Neural progenitor cell (in vitro differentiated cells): Measurements from ENCODE around the gene VSIG2. TPM values are rescaled to one million over a fixed set of nuclear protein-coding genes. Genes with fewer than 3 reads are reported as not detected.

Experiments used
- DNase-seq: peaks from one replicate; pipeline ENCODE4 v3.0.0-alpha.2; 2016; ENCODE audit warnings: low spot score
- H2AFZ ChIP-seq: fragments of 200-600 bp; sonication (generic); replicated peaks from 2 replicates; pipeline ENCODE4 v1.6.1; 2016; ENCODE audit warnings: antibody characterized with exemption
- H3F3A ChIP-seq: fragments of 200-600 bp; sonication (generic); 2 replicates; pipeline ENCODE4 v1.6.1; 2016; ENCODE audit warnings: antibody characterized with exemption, low read depth
- H3K27ac ChIP-seq: fragments of 200-600 bp; sonication (generic); 2 replicates; pipeline ENCODE4 v1.5.1; 2016; ENCODE audit warnings: mild to moderate bottlenecking
- H3K27me3 ChIP-seq: fragments of 200-600 bp; sonication (generic); 2 replicates; pipeline ENCODE4 v1.6.1; 2016; ENCODE audit warnings: mild to moderate bottlenecking, moderate library complexity
- H3K36me3 ChIP-seq: fragments of 200-600 bp; sonication (generic); 2 replicates; pipeline ENCODE4 v1.5.1; 2016
- H3K4me1 ChIP-seq: fragments of 200-600 bp; sonication (generic); 2 replicates; pipeline ENCODE4 v1.6.1; 2016; ENCODE audit warnings: mixed run types
- H3K4me2 ChIP-seq: fragments of 200-600 bp; sonication (generic); 2 replicates; pipeline ENCODE4 v1.6.1; 2016
- H3K4me3 ChIP-seq: fragments of 200-600 bp; sonication (generic); 2 replicates; pipeline ENCODE4 v1.5.1; 2016
- H3K79me2 ChIP-seq: fragments of 200-600 bp; sonication (generic); 2 replicates; pipeline ENCODE4 v1.6.1; 2016; ENCODE audit warnings: low read depth
- H3K9ac ChIP-seq: fragments of 200-600 bp; sonication (generic); 2 replicates; pipeline ENCODE4 v1.6.1; 2016
- H3K9me3 ChIP-seq: fragments of 200-600 bp; sonication (generic); 2 replicates; pipeline ENCODE4 v1.5.1; 2016; ENCODE audit warnings: low read depth
- H4K20me1 ChIP-seq: fragments of 200-600 bp; sonication (generic); 2 replicates; pipeline ENCODE4 v1.6.1; 2016; ENCODE audit warnings: low read depth
- H3K27ac Mint-ChIP-seq: 3 replicates; pipeline ENCODE4 v1.8.0; 2021; ENCODE audit warnings: mixed read lengths
- H3K27me3 Mint-ChIP-seq: 2 replicates; pipeline ENCODE4 v1.8.0; 2022; ENCODE audit warnings: low read depth, mild to moderate bottlenecking, inconsistent platforms, moderate library complexity, mixed read lengths; ENCODE audit not compliant: insufficient read depth
- H3K36me3 Mint-ChIP-seq: 3 replicates; pipeline ENCODE4 v1.8.0; 2021; ENCODE audit warnings: mixed read lengths
- H3K4me1 Mint-ChIP-seq: 3 replicates; pipeline ENCODE4 v1.8.0; 2021; ENCODE audit warnings: mixed read lengths
- H3K4me3 Mint-ChIP-seq: 3 replicates; pipeline ENCODE4 v1.8.0; 2021; ENCODE audit warnings: mild to moderate bottlenecking, moderate library complexity, mixed read lengths
- H3K9me3 Mint-ChIP-seq: 3 replicates; pipeline ENCODE4 v1.8.0; 2020; ENCODE audit warnings: mixed read lengths
- EZH2 ChIP-seq: fragments of 200-600 bp; sonication (generic); IDR thresholded peaks from 2 replicates; pipeline ENCODE4 v1.6.1; 2017; ENCODE audit warnings: antibody characterized with exemption, mild to moderate bottlenecking, moderate library complexity
- EZH2phosphoT487 ChIP-seq: fragments of 200-600 bp; sonication (generic); IDR thresholded peaks from 2 replicates; pipeline ENCODE4 v1.6.1; 2017; ENCODE audit warnings: antibody characterized with exemption
- total RNA-seq: library from RNA; depleted of rRNA; stranded (reverse); fragments of >200 nt; gene quantifications from 2 replicates; pipeline ENCODE4 v1.2.3, GENCODE V29; 2015; ENCODE audit warnings: low replicate concordance
- TF ChIP-seq, protein P1 (sequence below): fragments of 200-600 bp; sonication (generic); IDR thresholded peaks from 2 replicates; pipeline ENCODE4 v1.5.1; 2017; ENCODE audit warnings: antibody characterized with exemption, mild to moderate bottlenecking

Gene VSIG2
- total RNA-seq, 1 donor from 2014 or later = not detected

DNA sequence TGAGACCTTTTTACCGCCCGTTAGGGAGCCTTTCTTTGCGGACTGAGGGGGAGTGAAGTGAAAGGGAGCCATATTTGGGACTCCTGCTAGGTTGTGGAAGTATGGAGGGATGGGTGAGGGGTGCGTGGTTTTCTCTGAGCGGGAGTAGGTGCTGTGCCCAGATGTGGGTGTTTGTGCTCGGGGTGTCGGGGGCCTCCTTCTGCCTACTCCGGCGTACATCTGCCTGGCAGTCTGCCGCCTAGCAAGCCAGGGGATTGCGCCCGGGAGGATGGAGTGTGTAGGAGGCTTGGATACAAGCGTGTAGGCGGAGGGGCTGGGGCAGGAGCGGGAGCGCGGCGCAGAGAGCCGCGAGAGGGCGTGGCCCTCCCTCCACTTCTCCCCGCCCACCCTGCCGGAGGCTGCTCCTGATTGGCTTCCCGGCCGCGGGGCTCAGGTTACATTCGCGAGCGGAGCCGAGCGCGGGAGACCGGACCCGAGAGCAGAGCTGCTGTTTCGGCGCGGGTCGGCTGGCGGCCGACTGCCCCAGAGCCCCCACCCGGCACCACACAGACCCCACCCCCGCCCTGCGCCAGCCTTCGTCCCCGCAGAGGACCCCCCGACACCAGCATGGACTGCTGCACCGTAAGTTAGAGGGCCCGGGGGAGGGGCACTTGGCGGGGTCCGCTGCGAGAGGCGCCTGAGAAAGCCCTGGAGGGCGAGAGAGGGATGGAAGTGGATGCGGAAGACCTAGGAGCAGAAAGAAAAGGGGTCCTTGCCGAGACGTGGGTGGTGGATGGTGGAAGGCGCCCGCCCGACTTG is 12.4 kb downstream of the VSIG2 start, which contains the start of gene NRGN:
TSS of gene NRGN (plus strand) at position 464 of the 798 bp plus-strand sequence. CDS start at position 607, 143 bp downstream.
- H3K9ac ChIP-seq = no peak within 1 kb of the TSS
- H3K27ac Mint-ChIP-seq = peak within 1 kb of the TSS; percentile 29
- H3F3A ChIP-seq = peaks cover 19% of the 10 kb centered on the region
- no peaks in the 10 kb centered on the region for H3K9me3 ChIP-seq
- peak within 1 kb of the TSS; percentile 82 for H2AFZ ChIP-seq
- H3K36me3 ChIP-seq = no peaks in the 10 kb centered on the region
- peaks cover 24% of the 10 kb centered on the region for H3K4me1 ChIP-seq
- peak within 1 kb of the TSS; percentile 69 for H3K4me3 ChIP-seq
- H3K27ac ChIP-seq = no peak within 1 kb of the TSS
- H3K79me2 ChIP-seq = no peaks in the 10 kb centered on the region
- peaks cover 23% of the 10 kb centered on the region for H3K27me3 Mint-ChIP-seq
- peaks cover 8% of the 10 kb centered on the region for H3K9me3 Mint-ChIP-seq
- peak within 1 kb of the TSS; percentile 91 for H3K4me2 ChIP-seq
- H4K20me1 ChIP-seq = peaks cover 30% of the 10 kb centered on the region
- peaks cover 10% of the 10 kb centered on the region for H3K36me3 Mint-ChIP-seq
- H3K27me3 ChIP-seq = peaks cover 96% of the 10 kb centered on the region
- H3K4me3 Mint-ChIP-seq = peak within 1 kb of the TSS; percentile 89
- no peak for TF ChIP-seq EZH2phosphoT487
- peak; percentile 28 for TF ChIP-seq EZH2
- peak; percentile 98 for DNase-seq
- peaks cover 40% of the 10 kb centered on the region for H3K4me1 Mint-ChIP-seq

DNA sequence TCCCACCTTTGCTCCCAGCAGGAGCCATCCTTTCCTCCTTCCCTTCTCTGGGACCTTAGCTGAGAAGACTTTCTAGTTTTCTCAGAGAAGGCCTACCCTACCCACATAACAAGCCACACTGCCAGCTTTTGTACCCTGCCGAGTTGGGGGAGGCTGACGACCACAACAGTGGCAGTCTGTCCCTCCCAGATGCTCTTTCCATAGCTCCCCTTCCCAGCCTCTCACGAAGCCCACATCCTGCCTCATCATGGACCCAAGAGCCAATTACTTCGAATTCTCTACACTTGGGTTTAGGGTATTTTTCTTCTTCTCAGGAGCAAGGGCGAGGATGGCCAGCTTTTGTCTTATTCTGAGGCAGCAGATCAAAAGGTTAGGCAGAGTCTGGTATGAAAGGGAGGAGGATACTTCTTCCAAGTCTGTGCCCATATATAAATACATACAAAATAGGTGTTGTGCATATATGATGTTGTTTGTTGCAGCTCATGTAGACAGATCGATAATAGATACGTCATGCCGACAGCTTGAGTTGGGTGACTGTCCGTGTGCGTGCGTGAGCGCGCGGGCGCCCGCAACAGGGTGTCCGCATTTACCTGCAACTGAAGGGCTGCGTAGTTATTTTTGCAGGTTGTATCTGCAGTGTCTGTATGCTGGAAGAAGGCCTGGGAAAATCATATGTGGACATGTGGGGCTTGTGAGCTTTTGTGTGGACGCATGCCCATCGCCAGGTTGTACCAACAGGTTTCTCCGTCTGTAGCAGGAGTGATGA is 13.2 kb downstream of the VSIG2 start:
- Mint-ChIP-seq H3K27ac (peak overlapping the region; percentile 29), H3K4me1 (peaks cover 40% of the 10 kb centered on the region), H3K9me3 (peaks cover 4% of the 10 kb centered on the region), H3K4me3 (peak overlapping the region; percentile 89), H3K27me3 (peaks cover 17% of the 10 kb centered on the region), H3K36me3 (peaks cover 4% of the 10 kb centered on the region)
- peak overlapping the region; percentile 69 for H3K4me3 ChIP-seq
- H3K79me2 ChIP-seq = no peaks in the 10 kb centered on the region
- H3K27ac ChIP-seq = no peak overlapping the region
- DNase-seq = no peak
- no peaks in the 10 kb centered on the region for H3K9me3 ChIP-seq
- no peaks in the 10 kb centered on the region for H3K36me3 ChIP-seq
- H3K9ac ChIP-seq = no peak overlapping the region
- peak overlapping the region; percentile 76 for H3K4me2 ChIP-seq
- peaks cover 19% of the 10 kb centered on the region for H3F3A ChIP-seq
- H2AFZ ChIP-seq = peak overlapping the region; percentile 82
- peaks cover 95% of the 10 kb centered on the region for H3K27me3 ChIP-seq
- peaks cover 24% of the 10 kb centered on the region for H3K4me1 ChIP-seq
- no peak for TF ChIP-seq EZH2
- TF ChIP-seq, protein P1, sequence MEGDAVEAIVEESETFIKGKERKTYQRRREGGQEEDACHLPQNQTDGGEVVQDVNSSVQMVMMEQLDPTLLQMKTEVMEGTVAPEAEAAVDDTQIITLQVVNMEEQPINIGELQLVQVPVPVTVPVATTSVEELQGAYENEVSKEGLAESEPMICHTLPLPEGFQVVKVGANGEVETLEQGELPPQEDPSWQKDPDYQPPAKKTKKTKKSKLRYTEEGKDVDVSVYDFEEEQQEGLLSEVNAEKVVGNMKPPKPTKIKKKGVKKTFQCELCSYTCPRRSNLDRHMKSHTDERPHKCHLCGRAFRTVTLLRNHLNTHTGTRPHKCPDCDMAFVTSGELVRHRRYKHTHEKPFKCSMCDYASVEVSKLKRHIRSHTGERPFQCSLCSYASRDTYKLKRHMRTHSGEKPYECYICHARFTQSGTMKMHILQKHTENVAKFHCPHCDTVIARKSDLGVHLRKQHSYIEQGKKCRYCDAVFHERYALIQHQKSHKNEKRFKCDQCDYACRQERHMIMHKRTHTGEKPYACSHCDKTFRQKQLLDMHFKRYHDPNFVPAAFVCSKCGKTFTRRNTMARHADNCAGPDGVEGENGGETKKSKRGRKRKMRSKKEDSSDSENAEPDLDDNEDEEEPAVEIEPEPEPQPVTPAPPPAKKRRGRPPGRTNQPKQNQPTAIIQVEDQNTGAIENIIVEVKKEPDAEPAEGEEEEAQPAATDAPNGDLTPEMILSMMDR = no peak
- no peak for TF ChIP-seq EZH2phosphoT487
- peaks cover 27% of the 10 kb centered on the region for H4K20me1 ChIP-seq

DNA sequence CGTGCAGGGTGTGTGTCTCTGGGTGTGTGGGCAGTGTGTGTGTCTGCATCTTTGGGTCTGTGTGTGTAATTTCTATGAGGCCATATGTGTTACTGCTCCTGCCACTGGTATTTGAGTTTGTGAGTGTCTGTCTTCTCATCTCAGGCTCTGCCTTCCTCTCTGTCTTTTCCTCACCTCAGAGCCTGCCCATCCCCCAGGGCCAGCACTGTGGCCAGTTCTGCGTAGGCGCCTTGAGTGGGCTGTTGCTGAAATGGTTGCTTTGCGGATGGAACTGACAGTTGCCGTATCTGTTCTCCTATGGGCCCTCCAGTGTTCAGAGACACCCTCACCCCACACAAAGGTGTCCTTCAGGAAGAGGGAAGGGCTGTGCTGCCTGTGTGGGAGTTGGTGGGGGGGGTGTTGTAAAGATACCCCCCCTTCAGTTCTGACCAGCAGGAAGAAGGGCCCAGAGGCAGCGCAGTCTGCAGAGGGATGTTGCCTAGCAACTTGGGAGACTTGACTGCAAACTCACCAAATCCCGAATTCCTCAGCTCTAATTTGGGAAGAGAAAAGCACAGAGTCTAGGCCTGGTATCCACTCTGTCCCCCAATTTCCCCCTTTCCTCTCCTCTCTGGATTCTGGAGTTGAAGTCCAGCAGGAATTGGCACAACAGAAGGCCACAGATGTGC is 14.3 kb downstream of the VSIG2 start:
- no peak overlapping the region for H2AFZ ChIP-seq
- H3K36me3 ChIP-seq = no peaks in the 10 kb centered on the region
- DNase-seq = peak; percentile 42
- no peak overlapping the region for H3K27ac ChIP-seq
- H3K4me2 ChIP-seq = peak overlapping the region; percentile 35
- H3F3A ChIP-seq = peaks cover 19% of the 10 kb centered on the region
- no peaks in the 10 kb centered on the region for H3K79me2 ChIP-seq
- no peaks in the 10 kb centered on the region for H3K9me3 ChIP-seq
- Mint-ChIP-seq H3K9me3 (no peaks in the 10 kb centered on the region), H3K27me3 (peaks cover 16% of the 10 kb centered on the region), H3K4me3 (peak overlapping the region; percentile 69), H3K27ac (peak overlapping the region; percentile 86), H3K4me1 (peaks cover 37% of the 10 kb centered on the region), H3K36me3 (no peaks in the 10 kb centered on the region)
- TF ChIP-seq EZH2phosphoT487 (no peak), EZH2 (no peak)
- TF ChIP-seq, protein P1 = no peak
- no peak overlapping the region for H3K9ac ChIP-seq
- peaks cover 24% of the 10 kb centered on the region for H3K4me1 ChIP-seq
- peaks cover 86% of the 10 kb centered on the region for H3K27me3 ChIP-seq
- peaks cover 16% of the 10 kb centered on the region for H4K20me1 ChIP-seq
- no peak overlapping the region for H3K4me3 ChIP-seq
